ENCODE results near the gene MRPL40.
A peak's percentile ranks its signal among the peaks of the same experiment; 100 is the strongest.

The MRPL40 gene

DNA sequence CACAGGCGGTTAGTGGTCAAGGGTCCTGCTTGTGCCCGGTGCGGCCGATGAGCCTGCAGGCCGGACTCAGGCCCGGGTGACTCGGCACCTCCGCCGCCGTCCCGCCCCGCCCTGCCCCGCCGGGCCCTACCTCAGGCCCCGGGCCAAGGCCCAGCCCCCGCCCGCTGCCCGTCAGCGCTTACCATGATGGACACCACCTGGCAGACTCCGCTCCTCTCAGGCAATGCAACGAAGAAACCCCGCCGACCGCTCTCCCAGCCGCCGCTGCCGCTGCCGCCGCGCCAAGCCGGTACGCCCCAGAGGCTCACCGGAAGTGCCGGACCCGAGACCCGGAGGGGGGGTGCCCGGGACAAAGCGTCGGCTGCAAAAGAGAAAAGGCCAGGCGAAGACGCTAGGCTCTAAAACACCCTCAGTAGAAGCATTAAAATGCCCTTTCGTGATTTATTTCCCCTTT, 46.6 kb downstream of the MRPL40 start, which contains the start of gene UFD1 (continued):
- TF ChIP-seq, protein P1, sequence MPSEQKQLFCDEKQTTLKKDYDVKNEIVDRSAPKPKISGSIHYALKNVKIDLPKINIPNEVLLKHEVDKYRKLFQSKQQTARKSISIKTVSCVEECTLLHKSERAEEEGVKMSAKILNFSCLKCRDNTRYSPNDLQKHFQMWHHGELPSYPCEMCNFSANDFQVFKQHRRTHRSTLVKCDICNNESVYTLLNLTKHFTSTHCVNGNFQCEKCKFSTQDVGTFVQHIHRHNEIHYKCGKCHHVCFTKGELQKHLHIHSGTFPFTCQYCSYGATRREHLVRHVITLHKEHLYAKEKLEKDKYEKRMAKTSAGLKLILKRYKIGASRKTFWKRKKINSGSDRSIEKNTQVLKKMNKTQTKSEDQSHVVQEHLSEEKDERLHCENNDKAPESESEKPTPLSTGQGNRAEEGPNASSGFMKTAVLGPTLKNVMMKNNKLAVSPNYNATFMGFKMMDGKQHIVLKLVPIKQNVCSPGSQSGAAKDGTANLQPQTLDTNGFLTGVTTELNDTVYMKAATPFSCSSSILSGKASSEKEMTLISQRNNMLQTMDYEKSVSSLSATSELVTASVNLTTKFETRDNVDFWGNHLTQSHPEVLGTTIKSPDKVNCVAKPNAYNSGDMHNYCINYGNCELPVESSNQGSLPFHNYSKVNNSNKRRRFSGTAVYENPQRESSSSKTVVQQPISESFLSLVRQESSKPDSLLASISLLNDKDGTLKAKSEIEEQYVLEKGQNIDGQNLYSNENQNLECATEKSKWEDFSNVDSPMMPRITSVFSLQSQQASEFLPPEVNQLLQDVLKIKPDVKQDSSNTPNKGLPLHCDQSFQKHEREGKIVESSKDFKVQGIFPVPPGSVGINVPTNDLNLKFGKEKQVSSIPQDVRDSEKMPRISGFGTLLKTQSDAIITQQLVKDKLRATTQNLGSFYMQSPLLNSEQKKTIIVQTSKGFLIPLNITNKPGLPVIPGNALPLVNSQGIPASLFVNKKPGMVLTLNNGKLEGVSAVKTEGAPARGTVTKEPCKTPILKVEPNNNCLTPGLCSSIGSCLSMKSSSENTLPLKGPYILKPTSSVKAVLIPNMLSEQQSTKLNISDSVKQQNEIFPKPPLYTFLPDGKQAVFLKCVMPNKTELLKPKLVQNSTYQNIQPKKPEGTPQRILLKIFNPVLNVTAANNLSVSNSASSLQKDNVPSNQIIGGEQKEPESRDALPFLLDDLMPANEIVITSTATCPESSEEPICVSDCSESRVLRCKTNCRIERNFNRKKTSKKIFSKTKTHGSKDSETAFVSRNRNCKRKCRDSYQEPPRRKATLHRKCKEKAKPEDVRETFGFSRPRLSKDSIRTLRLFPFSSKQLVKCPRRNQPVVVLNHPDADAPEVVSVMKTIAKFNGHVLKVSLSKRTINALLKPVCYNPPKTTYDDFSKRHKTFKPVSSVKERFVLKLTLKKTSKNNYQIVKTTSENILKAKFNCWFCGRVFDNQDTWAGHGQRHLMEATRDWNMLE (tag by site-specific recombination; conservative IDR thresholded peaks at IDR 0.05; ENCODE audit: low read depth), result no peak; the same call in 1 of the 2 replicates
- TF ChIP-seq ZNF529 (tag by site-specific recombination; IDR thresholded peaks at IDR 0.05; ENCODE audit: insufficient replicate concordance) (no peak), KLF8 (tag by site-specific recombination; IDR thresholded peaks at IDR 0.05) (peak; percentile 88), BCL11B (tag by site-specific recombination; IDR thresholded peaks at IDR 0.05; ENCODE audit: low read depth) (no peak), ZNF302 (tag by site-specific recombination; IDR thresholded peaks at IDR 0.05; ENCODE audit: low read depth) (no peak), ZNF571 (tag by site-specific recombination; IDR thresholded peaks at IDR 0.05) (no peak), ZBTB7A (tag by site-specific recombination; IDR thresholded peaks at IDR 0.05; ENCODE audit: low read depth) (0 out of 2 replicates have a peak, but pooled peaks have one; percentile 50), KLF1 (tag by site-specific recombination; IDR thresholded peaks at IDR 0.05) (peak; percentile 32; the same call in 1 of the 2 replicates), ZNF155 (tag by site-specific recombination; IDR thresholded peaks at IDR 0.05) (no peak), ZNF785 (tag by site-specific recombination; IDR thresholded peaks at IDR 0.05) (no peak), HOXD13 (CRISPR knock-in tag; IDR thresholded peaks at IDR 0.05; ENCODE audit: borderline replicate concordance) (no peak), SP7 (tag by site-specific recombination; IDR thresholded peaks at IDR 0.05) (peak; percentile 66), ZSCAN30 (tag by site-specific recombination; IDR thresholded peaks at IDR 0.05) (0 out of 2 replicates have a peak, but pooled peaks have one; percentile 21), SALL2 (tag by site-specific recombination; IDR thresholded peaks at IDR 0.05; ENCODE audit: borderline replicate concordance) (0 out of 2 replicates have a peak, but pooled peaks have one; percentile 28), ZNF560 (tag by site-specific recombination; IDR thresholded peaks at IDR 0.05; ENCODE audit: borderline replicate concordance) (no peak), ZNF423 (tag by site-specific recombination; IDR thresholded peaks at IDR 0.05) (no peak), ZFHX2 (tag by site-specific recombination; conservative IDR thresholded peaks at IDR 0.05) (no peak), ZNF654 (tag by site-specific recombination; IDR thresholded peaks at IDR 0.05; ENCODE audit: low read depth) (no peak), ZNF2 (tag by site-specific recombination; IDR thresholded peaks at IDR 0.05) (no peak), ZNF624 (tag by site-specific recombination; IDR thresholded peaks at IDR 0.05) (no peak), ZXDB (tag by site-specific recombination; IDR thresholded peaks at IDR 0.05) (no peak), ZSCAN16 (tag by site-specific recombination; IDR thresholded peaks at IDR 0.05) (no peak)
- TF ChIP-seq, protein P2, sequence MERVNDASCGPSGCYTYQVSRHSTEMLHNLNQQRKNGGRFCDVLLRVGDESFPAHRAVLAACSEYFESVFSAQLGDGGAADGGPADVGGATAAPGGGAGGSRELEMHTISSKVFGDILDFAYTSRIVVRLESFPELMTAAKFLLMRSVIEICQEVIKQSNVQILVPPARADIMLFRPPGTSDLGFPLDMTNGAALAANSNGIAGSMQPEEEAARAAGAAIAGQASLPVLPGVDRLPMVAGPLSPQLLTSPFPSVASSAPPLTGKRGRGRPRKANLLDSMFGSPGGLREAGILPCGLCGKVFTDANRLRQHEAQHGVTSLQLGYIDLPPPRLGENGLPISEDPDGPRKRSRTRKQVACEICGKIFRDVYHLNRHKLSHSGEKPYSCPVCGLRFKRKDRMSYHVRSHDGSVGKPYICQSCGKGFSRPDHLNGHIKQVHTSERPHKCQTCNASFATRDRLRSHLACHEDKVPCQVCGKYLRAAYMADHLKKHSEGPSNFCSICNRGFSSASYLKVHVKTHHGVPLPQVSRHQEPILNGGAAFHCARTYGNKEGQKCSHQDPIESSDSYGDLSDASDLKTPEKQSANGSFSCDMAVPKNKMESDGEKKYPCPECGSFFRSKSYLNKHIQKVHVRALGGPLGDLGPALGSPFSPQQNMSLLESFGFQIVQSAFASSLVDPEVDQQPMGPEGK (tag by site-specific recombination; IDR thresholded peaks at IDR 0.05), result no peak
- TF ChIP-seq, protein P3, sequence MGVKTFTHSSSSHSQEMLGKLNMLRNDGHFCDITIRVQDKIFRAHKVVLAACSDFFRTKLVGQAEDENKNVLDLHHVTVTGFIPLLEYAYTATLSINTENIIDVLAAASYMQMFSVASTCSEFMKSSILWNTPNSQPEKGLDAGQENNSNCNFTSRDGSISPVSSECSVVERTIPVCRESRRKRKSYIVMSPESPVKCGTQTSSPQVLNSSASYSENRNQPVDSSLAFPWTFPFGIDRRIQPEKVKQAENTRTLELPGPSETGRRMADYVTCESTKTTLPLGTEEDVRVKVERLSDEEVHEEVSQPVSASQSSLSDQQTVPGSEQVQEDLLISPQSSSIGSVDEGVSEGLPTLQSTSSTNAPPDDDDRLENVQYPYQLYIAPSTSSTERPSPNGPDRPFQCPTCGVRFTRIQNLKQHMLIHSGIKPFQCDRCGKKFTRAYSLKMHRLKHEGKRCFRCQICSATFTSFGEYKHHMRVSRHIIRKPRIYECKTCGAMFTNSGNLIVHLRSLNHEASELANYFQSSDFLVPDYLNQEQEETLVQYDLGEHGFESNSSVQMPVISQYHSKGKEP (tag by site-specific recombination; IDR thresholded peaks at IDR 0.05), result peak; percentile 20; the same call in 1 of the 2 replicates
- TF ChIP-seq, protein P4, sequence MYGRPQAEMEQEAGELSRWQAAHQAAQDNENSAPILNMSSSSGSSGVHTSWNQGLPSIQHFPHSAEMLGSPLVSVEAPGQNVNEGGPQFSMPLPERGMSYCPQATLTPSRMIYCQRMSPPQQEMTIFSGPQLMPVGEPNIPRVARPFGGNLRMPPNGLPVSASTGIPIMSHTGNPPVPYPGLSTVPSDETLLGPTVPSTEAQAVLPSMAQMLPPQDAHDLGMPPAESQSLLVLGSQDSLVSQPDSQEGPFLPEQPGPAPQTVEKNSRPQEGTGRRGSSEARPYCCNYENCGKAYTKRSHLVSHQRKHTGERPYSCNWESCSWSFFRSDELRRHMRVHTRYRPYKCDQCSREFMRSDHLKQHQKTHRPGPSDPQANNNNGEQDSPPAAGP (tag by site-specific recombination; IDR thresholded peaks at IDR 0.05), result 0 out of 2 replicates have a peak, but pooled peaks have one; percentile 59
- TF ChIP-seq, protein P5, sequence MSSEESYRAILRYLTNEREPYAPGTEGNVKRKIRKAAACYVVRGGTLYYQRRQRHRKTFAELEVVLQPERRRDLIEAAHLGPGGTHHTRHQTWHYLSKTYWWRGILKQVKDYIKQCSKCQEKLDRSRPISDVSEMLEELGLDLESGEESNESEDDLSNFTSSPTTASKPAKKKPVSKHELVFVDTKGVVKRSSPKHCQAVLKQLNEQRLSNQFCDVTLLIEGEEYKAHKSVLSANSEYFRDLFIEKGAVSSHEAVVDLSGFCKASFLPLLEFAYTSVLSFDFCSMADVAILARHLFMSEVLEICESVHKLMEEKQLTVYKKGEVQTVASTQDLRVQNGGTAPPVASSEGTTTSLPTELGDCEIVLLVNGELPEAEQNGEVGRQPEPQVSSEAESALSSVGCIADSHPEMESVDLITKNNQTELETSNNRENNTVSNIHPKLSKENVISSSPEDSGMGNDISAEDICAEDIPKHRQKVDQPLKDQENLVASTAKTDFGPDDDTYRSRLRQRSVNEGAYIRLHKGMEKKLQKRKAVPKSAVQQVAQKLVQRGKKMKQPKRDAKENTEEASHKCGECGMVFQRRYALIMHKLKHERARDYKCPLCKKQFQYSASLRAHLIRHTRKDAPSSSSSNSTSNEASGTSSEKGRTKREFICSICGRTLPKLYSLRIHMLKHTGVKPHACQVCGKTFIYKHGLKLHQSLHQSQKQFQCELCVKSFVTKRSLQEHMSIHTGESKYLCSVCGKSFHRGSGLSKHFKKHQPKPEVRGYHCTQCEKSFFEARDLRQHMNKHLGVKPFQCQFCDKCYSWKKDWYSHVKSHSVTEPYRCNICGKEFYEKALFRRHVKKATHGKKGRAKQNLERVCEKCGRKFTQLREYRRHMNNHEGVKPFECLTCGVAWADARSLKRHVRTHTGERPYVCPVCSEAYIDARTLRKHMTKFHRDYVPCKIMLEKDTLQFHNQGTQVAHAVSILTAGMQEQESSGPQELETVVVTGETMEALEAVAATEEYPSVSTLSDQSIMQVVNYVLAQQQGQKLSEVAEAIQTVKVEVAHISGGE (tag by site-specific recombination; conservative IDR thresholded peaks at IDR 0.05; ENCODE audit: low read depth), result peak; percentile 94
